T-helper 9 cell (primary cell): Measurements from ENCODE around the gene OR6N2.

Experiments
- DNase-seq: peaks from one replicate; pipeline ENCODE4 v3.0.0-alpha.2; 2020

Gene OR6N2

DNA sequence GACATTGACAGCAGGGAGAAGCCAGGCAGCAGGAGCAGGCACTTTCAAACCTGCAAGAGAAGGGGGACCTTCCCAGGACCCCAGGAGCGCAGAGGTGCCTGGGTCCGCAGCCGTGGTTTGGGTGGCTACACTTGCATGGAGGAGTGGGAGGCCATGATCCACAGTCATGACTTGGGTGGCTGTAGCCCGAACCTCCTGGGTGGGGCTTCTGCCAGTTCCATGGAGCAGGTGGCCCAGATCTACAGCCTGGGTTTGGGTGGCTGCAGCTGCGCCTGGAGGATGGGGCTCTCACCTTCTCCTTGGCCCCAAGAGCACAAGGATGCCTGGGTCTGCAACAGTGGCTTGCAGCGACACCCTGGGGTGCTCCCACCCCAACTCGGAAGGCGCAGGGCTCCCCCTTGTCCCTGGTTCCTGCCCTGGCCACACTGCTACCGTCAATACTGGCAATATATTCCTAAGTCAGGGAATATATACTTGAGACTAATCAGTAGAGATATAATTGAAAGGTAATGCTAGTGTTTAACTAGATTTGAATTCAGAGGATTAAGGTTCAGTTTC is 28.8 kb downstream of the OR6N2 start:
- no peak for DNase-seq

GRCh38 chr1:158735848-158736247 is 45.2 kb downstream of the OR6N2 start:
- no peak for DNase-seq

DNA sequence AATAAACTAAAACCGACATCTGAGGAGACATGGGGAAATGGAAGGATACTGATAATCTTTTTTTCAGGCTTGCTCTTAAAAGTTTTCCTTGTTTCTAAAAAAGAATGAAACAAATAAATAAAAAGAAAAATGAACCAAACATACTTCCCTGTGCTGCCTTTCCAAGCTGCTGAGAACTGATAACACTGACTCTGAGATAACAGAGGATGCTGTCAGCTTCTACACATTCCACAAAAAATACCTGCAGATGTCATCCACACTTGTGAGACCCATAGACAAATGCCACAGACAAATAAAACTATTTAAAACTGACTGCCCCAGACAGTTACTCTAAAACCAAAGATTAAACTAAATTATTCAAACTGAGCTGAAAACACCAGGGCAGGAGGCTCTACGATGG is 48.5 kb downstream of the OR6N2 start:
- DNase-seq = no peak

GRCh38 chr1:158731707-158732106 is 49.3 kb downstream of the OR6N2 start:
- DNase-seq = no peak

DNA sequence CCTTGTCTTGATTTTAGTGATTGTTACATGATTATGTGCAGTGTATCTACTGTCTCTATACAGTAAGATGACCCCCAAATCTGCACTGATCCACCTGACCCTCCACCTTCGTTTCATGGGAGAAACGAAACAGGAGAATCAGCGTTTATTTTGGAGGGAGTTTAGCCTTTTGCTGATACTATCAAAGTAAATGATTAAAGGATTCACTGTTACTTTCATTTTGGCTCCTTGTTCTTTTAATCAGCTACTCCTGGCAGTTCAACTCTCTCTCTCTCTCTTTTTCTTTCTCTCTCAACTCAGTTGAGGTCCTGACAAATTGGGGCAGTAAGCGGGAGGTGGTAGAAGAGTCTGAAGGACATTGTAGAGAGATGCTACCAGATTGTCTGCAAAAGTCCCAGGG is 50.6 kb downstream of the OR6N2 start:
- DNase-seq = no peak

DNA sequence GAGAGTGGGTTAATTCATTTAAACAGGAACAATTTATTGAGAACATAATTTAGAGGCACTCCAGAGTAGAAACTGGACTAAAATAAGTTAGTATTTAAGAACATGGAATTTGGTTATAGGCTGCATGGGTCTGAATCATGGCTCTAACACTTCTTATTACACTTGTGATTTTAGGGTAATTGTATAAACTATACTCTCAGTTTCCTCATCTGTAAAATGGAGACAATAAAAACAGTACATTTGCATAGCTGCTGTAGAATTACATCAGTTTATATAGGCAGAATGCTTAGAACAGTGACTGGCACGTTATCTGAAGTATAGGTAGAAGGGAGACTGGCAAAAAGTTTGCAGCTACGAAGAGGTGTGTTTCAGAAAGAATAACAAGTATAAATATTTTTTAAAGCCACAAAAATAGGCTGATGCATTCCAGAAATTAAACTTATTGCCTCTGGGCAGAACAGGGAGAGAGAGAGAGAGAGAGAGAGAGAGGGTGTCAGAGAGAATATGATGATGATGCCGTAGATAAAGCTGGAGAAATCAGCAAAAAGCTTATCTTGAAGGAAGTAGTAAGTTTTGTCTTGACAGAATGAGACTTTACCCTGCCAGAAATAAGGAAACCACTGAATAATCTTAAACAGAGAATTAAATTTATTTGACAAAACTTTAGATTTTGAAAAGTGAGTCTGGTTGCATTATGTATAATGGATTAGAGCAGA is 52.3 kb downstream of the OR6N2 start:
- no peak for DNase-seq

DNA sequence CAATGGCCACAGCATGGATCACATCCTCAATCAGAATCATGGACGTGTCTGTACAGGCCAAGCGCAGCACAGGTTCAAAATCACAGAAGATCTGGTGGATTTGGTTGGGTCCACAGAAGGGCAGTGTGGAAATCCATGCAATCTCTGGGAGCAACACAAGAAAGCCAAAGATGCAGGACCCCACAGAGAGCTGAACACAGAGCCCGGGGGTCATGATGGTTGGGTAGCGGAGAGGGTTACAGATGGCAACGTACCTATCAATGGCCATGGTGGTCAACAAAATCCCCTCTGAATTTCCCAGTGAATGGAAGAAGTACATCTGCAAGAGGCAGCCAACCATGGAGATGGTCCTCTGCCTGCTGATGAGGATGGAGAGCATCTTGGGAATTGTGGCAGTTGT is 56.6 kb downstream of the OR6N2 start:
- DNase-seq = no peak
